ENCODE measurements around the gene GHRH.

Gene GHRH

DNA sequence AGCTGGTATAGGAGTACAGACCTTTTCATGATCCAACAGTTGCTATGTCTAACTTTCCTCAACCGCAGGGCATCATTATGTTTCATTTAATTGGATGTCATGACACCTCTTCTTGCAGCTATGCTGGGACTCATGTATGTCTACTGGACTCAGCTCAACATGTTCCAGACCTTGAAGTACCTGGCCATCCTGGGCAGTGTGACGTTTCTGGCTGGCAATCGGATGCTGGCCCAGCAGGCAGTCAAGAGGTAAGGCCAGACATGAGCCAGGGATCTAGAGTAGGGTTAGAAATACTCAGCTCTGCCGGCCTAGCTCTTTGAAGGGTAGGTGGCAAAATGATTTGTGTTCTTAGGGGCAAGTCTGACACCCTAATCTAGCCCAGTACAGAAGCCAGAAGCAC is 25.2 kb downstream of the GHRH start:
- no peak overlapping the region for H3K4me3 ChIP-seq (replicated peaks in 1 of 2; ENCODE audit: low read depth in 2 of 2, low read length in 2 of 2)
- no peak for TF ChIP-seq CTCF (IDR thresholded peaks at IDR 0.05; ENCODE audit: low read depth, low read length)
- DNase-seq (ENCODE audit: low read depth in 2 of 2) = no peak

DNA sequence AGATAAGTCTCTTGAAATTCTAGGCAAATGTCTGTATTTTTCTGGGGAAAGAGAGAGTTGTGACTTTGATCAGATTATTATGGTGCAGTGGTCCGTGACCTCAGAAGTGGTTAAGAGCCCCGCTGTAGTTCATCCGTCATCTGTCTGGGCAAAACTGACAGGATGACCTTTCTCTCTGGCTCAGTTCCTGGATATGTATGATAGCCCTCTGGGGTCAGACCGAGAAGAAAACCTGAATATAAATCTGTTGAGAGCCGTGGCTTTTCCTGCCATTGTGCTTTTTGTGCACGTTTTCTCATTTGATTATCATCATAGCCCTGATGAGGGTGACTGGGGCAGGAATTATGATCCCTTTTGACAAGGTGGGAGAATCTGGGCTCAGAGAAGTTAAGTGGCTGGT is 26.5 kb downstream of the GHRH start:
- DNase-seq (ENCODE audit: low read depth in 2 of 2) = no peak
- TF ChIP-seq CTCF (IDR thresholded peaks at IDR 0.05; ENCODE audit: low read depth, low read length) = no peak
- no peak overlapping the region for H3K4me3 ChIP-seq (replicated peaks in 1 of 2; ENCODE audit: low read depth in 2 of 2, low read length in 2 of 2)

DNA sequence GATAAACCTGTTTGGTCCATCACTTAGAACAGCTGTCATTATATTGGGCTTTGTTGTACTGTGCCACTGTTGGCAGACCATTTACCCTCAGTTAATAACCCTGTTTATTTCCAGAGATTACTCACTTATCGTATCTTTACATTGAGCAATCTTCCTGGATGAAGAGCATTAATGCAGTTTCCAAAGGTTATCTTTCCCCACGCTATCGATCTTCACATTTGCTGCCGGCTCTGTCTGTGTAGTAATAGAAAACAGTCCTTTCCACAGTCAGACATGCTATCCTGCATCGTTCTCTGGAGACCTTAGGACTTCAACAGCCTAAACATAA is 27.4 kb downstream of the GHRH start:
- no peak for DNase-seq (ENCODE audit: low read depth in 2 of 2)
- TF ChIP-seq CTCF (IDR thresholded peaks at IDR 0.05; ENCODE audit: low read depth, low read length) = no peak

DNA sequence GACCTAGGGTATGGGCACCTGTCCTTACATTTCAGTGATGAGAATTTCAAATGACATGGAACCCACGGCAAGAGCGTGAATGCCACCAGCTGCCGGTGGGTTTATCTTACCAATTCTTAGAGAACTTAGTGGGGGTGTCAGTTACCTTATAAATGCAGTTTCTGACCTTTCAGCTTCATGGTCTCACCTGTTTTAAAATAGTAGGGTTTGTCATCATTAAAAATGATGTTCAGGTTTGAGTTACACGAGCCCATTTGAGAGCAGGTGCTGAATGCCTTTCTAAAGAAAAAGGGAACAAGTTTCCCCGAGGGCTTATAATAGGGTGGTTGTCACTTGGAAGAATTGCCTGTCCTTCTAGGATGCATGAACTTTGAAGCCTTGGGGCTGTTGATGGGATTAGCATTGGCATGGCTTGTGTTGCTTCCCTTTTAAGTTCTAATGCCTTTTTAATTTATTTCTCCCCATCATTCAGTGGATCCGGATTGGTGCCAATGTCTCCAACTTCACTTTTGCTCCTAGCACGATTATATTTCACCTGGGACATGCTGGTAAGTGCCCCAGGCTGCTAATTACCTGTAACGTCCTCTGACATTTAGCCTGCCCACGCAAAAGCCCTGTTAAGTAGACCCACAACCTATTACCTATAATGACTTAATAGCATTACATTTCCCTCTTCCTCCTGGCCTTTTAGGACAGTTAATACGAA is 27.9 kb downstream of the GHRH start:
- TF ChIP-seq CTCF (IDR thresholded peaks at IDR 0.05; ENCODE audit: low read depth, low read length) = no peak
- H3K4me3 ChIP-seq (replicated peaks in 1 of 2; ENCODE audit: low read depth in 2 of 2, low read length in 2 of 2) = no peak overlapping the region
- DNase-seq (ENCODE audit: low read depth in 2 of 2) = no peak

More for the DNA sequence above, 27.4 kb downstream of the GHRH start:
- H3K4me3 ChIP-seq (replicated peaks in 1 of 2; ENCODE audit: low read depth in 2 of 2, low read length in 2 of 2) = no peak overlapping the region

- no peak overlapping the region for H3K4me3 ChIP-seq (replicated peaks in 1 of 2; ENCODE audit: low read depth in 2 of 2, low read length in 2 of 2)
- no peak for TF ChIP-seq CTCF (IDR thresholded peaks at IDR 0.05; ENCODE audit: low read depth, low read length)
- no peak for DNase-seq (ENCODE audit: low read depth in 2 of 2)
Measured at GRCh38 chr20:37231947-37232630, 29.5 kb downstream of the GHRH start.

- no peak for TF ChIP-seq CTCF (IDR thresholded peaks at IDR 0.05; ENCODE audit: low read depth, low read length)
- no peak for DNase-seq (ENCODE audit: low read depth in 2 of 2)
- no peak overlapping the region for H3K4me3 ChIP-seq (replicated peaks in 1 of 2; ENCODE audit: low read depth in 2 of 2, low read length in 2 of 2)
Measured at GRCh38 chr20:37230200-37230599, 31.4 kb downstream of the GHRH start.

Measured in cardiac fibroblast (primary cell).